Measurements from ENCODE around the gene SEMA3B. TPM values are rescaled to one million over a fixed set of nuclear protein-coding genes. Genes with fewer than 3 reads are reported as not detected.

Gene SEMA3B
- total and polyA plus RNA-seq, 2 experiments from 2014 or later, result 2.4 to 3.3 TPM

GRCh38 chr3:50295553-50296431 lies 26.8 kb downstream of the SEMA3B start (continued):
- no peak for TF ChIP-seq CTCF (conservative IDR thresholded peaks at IDR 0.05; ENCODE audit: low read depth in 2 of 2)

GRCh38 chr3:50296721-50297383 lies 27.9 kb downstream of the SEMA3B start:
- Mint-ChIP-seq H3K27me3 (ENCODE audit: insufficient read depth, low read depth, poor library complexity) (peaks cover 25% of the 10 kb centered on the region), H3K4me1 (peaks cover 20% of the 10 kb centered on the region), H3K4me3 (no peak overlapping the region), H3K9me3 (no peaks in the 10 kb centered on the region), H3K27ac (no peak overlapping the region), H3K36me3 (ENCODE audit: low read depth) (no peaks in the 10 kb centered on the region)
- Histone ChIP-seq H3K4me3 (no peak overlapping the region), H3K4me2 (no peak overlapping the region), H3K79me2 (replicated peaks; ENCODE audit: insufficient read depth) (peaks cover 1% of the 10 kb centered on the region), H3K27ac (ENCODE audit: low read depth) (no peak overlapping the region), H3K9me2 (ENCODE audit: insufficient read depth) (no peaks in the 10 kb centered on the region), H3K4me1 (ENCODE audit: insufficient read depth) (peaks cover 16% of the 10 kb centered on the region), H4K20me1 (replicated peaks; ENCODE audit: insufficient read depth) (no peaks in the 10 kb centered on the region), H3F3A (replicated peaks; ENCODE audit: low read depth) (peaks cover 9% of the 10 kb centered on the region), H3K36me3 (ENCODE audit: insufficient read depth) (no peaks in the 10 kb centered on the region), H3K27me3 (ENCODE audit: insufficient read depth) (no peaks in the 10 kb centered on the region), H2AFZ (no peak overlapping the region)
- ATAC-seq (no peak), DNase-seq (ENCODE audit: low spot score) (no peak)
- TF ChIP-seq REST (IDR thresholded peaks at IDR 0.05; ENCODE audit: unreplicated experiment) (no peak), CREB1 (CRISPR knock-in tag; IDR thresholded peaks at IDR 0.05; ENCODE audit: low read depth) (no peak), ZNF331 (CRISPR knock-in tag; IDR thresholded peaks at IDR 0.05; ENCODE audit: low read depth) (no peak), ETS1 (IDR thresholded peaks at IDR 0.05) (no peak), POLR2AphosphoS5 (IDR thresholded peaks at IDR 0.05; ENCODE audit: low read depth) (no peak), JUNB (IDR thresholded peaks at IDR 0.05; ENCODE audit: unreplicated experiment) (no peak), ZNF114 (CRISPR knock-in tag; IDR thresholded peaks at IDR 0.05) (no peak), NANOG (IDR thresholded peaks at IDR 0.05; ENCODE audit: borderline replicate concordance) (no peak), EZH2phosphoT487 (IDR thresholded peaks at IDR 0.05; ENCODE audit: unreplicated experiment) (no peak), EZH2 (IDR thresholded peaks at IDR 0.05; ENCODE audit: low read depth, unreplicated experiment) (no peak), CTCF (conservative IDR thresholded peaks at IDR 0.05; ENCODE audit: low read depth in 2 of 2) (no peak), STAT1 (IDR thresholded peaks at IDR 0.05; ENCODE audit: unreplicated experiment) (no peak)
